Thoracic aorta (tissue), 2 donors: ENCODE data around the gene TRIM8. TPM values are rescaled to one million over a fixed set of nuclear protein-coding genes. Genes with fewer than 3 reads are reported as not detected.

Experiments used
- ATAC-seq: fragments of 150-250 bp; one replicate; pipeline ENCODE4 v1.8.0; 2017; ENCODE audit warnings: low read depth; ENCODE audit not compliant: insufficient number of reproducible peaks, low FRiP score
- DNase-seq: peaks from one replicate; pipeline ENCODE4 v3.0.0-alpha.2; 2020; ENCODE audit warnings: low spot score
- H3K27ac ChIP-seq, 2 donors: fragments of 200-600 bp; sonication (generic); 1 replicate in 1 of 2; 2 replicates in 1 of 2; pipeline ENCODE4 v1.5.1; 2016; ENCODE audit warnings: mild to moderate bottlenecking in 2 of 2, moderate library complexity in 2 of 2
- H3K27me3 ChIP-seq: fragments of 200-600 bp; sonication (generic); replicated peaks from 2 replicates; pipeline ENCODE4 v1.6.0; 2016; ENCODE audit warnings: mild to moderate bottlenecking; ENCODE audit not compliant: insufficient read depth
- H3K36me3 ChIP-seq: fragments of 200-600 bp; sonication (generic); one replicate; pipeline ENCODE4 v1.5.1; 2016
- H3K4me1 ChIP-seq, 2 donors: fragments of 200-600 bp; sonication (generic); 1 replicate in 1 of 2; 2 replicates in 1 of 2; pipeline versions ENCODE4 v1.5.1 to v1.6.0; 2016; ENCODE audit warnings: low read depth in 2 of 2, mild to moderate bottlenecking in 1 of 2; ENCODE audit not compliant: control insufficient read depth in 1 of 2
- H3K4me3 ChIP-seq: fragments of 200-600 bp; sonication (generic); 2 replicates; pipeline ENCODE4 v1.5.1; 2016; ENCODE audit warnings: mild to moderate bottlenecking
- H3K9me3 ChIP-seq: fragments of 200-600 bp; sonication (generic); 2 replicates; pipeline ENCODE4 v1.5.1; 2016
- total RNA-seq, 2 donors: library from RNA; depleted of rRNA; stranded (reverse); fragments of >200 nt; gene quantifications; one replicate each; pipeline versions ENCODE4 v1.1.0 to v1.2.3, GENCODE V29; 2016
- TF ChIP-seq, protein P1 (sequence below): fragments of 200-600 bp; sonication (generic); IDR thresholded peaks from one replicate; pipeline ENCODE4 v1.5.1; 2019; ENCODE audit warnings: antibody characterized with exemption

TRIM8 gene
- total RNA-seq, 2 donors from 2014 or later, result 154 to 192 TPM

DNA sequence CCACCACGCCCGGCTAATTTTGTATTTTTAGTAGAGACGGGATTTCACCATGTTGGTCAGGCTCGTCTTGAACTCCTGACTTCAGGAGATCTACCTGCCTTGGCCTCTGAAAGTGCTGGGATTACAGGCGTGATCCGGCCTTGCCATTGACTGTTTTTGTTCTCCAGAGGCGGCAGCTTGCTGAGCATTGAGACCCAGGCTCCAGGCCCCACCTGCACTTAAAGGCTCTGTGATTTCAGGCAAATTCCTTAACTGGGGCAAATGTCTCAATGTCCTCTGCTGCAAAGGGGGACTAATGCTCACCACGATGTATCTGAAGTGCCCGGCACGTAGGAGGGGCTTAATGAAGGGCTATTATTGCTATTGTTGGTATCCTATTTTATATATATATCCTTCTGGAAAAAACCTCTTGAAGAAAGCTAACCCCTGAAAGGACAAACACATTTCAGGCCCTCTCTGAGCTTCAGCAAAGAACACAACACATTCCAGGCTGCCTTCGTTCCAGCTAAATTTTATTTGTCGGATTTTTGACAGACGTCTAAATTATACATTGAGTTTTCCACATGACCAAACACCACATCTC, 29.0 kb downstream of the TRIM8 start:
- Histone ChIP-seq H3K36me3 (no peaks in the 10 kb centered on the region), H3K4me1 (peaks cover 39 to 46% of the 10 kb centered on the region in 2 donors), H3K27me3 (no peaks in the 10 kb centered on the region), H3K9me3 (no peaks in the 10 kb centered on the region), H3K27ac (peak overlapping the region; percentile 72 to 77), H3K4me3 (peak overlapping the region; percentile 68)
- TF ChIP-seq, protein P1, sequence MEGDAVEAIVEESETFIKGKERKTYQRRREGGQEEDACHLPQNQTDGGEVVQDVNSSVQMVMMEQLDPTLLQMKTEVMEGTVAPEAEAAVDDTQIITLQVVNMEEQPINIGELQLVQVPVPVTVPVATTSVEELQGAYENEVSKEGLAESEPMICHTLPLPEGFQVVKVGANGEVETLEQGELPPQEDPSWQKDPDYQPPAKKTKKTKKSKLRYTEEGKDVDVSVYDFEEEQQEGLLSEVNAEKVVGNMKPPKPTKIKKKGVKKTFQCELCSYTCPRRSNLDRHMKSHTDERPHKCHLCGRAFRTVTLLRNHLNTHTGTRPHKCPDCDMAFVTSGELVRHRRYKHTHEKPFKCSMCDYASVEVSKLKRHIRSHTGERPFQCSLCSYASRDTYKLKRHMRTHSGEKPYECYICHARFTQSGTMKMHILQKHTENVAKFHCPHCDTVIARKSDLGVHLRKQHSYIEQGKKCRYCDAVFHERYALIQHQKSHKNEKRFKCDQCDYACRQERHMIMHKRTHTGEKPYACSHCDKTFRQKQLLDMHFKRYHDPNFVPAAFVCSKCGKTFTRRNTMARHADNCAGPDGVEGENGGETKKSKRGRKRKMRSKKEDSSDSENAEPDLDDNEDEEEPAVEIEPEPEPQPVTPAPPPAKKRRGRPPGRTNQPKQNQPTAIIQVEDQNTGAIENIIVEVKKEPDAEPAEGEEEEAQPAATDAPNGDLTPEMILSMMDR, result no peak
- ATAC-seq (no peak), DNase-seq (no peak)

- H3K9me3 ChIP-seq, result no peaks in the 10 kb centered on the region
- ATAC-seq (peak; percentile 71), DNase-seq (peak; percentile 49)
- peaks cover 40 to 43% of the 10 kb centered on the region in 2 donors for H3K4me1 ChIP-seq
- no peaks in the 10 kb centered on the region for H3K27me3 ChIP-seq
- H3K36me3 ChIP-seq, result no peaks in the 10 kb centered on the region
- H3K4me3 ChIP-seq, result peak overlapping the region; percentile 68
- TF ChIP-seq, protein P1, result no peak
- H3K27ac ChIP-seq, result peak overlapping the region; percentile 72 to 77
Observed at GRCh38 chr10:102673819-102674511, 29.7 kb downstream of the TRIM8 start.

DNA sequence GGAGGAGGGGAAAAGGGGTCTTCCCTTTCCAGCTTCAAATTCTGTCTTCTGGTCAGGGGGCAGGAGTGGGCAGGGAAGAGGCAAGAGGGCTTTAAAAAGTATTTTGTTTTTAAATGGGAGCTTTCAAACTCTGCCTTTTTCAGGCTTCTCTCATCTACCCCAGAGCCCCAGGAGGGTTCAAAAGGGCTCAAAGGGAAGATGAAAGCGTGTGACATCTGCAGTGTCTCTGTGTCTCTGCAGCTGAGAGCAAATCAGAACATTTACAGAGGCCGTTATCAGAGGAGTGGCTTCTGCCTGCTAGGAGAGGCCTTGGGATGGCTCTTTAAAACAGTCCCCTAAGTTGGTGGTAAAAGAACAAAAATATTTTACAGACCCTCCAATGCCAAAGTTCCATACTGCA, 30.3 kb downstream of the TRIM8 start:
- Histone ChIP-seq H3K4me3 (peak overlapping the region; percentile 68), H3K27ac (peak overlapping the region; percentile 72 to 77), H3K4me1 (peaks cover 36 to 37% of the 10 kb centered on the region in 2 donors), H3K36me3 (no peaks in the 10 kb centered on the region), H3K27me3 (no peaks in the 10 kb centered on the region), H3K9me3 (no peaks in the 10 kb centered on the region)
- no peak for ATAC-seq
- TF ChIP-seq, protein P1, result no peak
- DNase-seq, result no peak

GRCh38 chr10:102675011-102675665, 30.9 kb downstream of the TRIM8 start:
- H3K36me3 ChIP-seq, result no peaks in the 10 kb centered on the region
- H3K27me3 ChIP-seq, result no peaks in the 10 kb centered on the region
- DNase-seq (no peak), ATAC-seq (no peak)
- H3K27ac ChIP-seq, result peak overlapping the region; percentile 72 to 77
- peaks cover 33 to 35% of the 10 kb centered on the region in 2 donors for H3K4me1 ChIP-seq
- peak overlapping the region; percentile 68 for H3K4me3 ChIP-seq
- no peaks in the 10 kb centered on the region for H3K9me3 ChIP-seq
- TF ChIP-seq, protein P1, result no peak
